HepG2 (cell line): ENCODE measurements around the gene PDE8B. TPM values are rescaled to one million over a fixed set of nuclear protein-coding genes. Genes with fewer than 3 reads are reported as not detected.

ENCODE experiments used
- ATAC-seq: fragments of 200-7000 bp; cut with Tn5 transposase; 3 replicates; pipeline ENCODE4 v1.9.1; 2020; ENCODE audit warnings: mild to moderate bottlenecking, moderate library complexity
- BruUV-seq: library from RNA; stranded (reverse); fragments of 400-500 nt; replicated peaks from 2 replicates; lab custom pipeline; 2021; lab: Mats Ljungman, UMichigan
- CTCF ChIA-PET: fragments of 300-600 bp; formaldehyde crosslinking; extraction: SDS; loops from one replicate; lab custom pipeline; 2021; ENCODE audit warnings: low total read pairs, inconsistent platforms, low intra/inter-chr PET ratio; lab: Yijun Ruan, JAX
- POLR2A ChIA-PET: fragments of 350-600 bp; sonication (Branson Sonifier 250); formaldehyde crosslinking; loops from one replicate; lab custom pipeline; 2020; ENCODE audit warnings: antibody characterized with exemption, inconsistent platforms; lab: Yijun Ruan, JAX
- DNase-seq: peaks from one replicate; pipeline ENCODE4 v3.0.0-alpha.2; 2015; ENCODE audit warnings: low spot score
- FAIRE-seq: peaks from 3 replicates; lab custom pipeline; 2011; peaks lifted over from hg19 to GRCh38; lab: Jason Lieb, UNC
- H2AFZ ChIP-seq: one replicate; pipeline ENCODE4 v1.6.1; 2011; ENCODE audit warnings: low read length, inconsistent platforms
- H3K27ac ChIP-seq: fragments of 300-600 bp; 3 replicates; pipeline ENCODE4 v1.8.0; 2011; ENCODE audit warnings: mixed run types, mild to moderate bottlenecking, mixed read lengths, low read length, inconsistent platforms; ENCODE audit not compliant: insufficient read depth; ENCODE audit errors: extremely low read length
- H3K27me3 ChIP-seq, 2 experiments: fragments of 200-600 bp in 1 of 2; 2 replicates in 1 of 2; 3 replicates in 1 of 2; pipeline versions ENCODE4 v1.6.0 to v1.8.0; 2011; ENCODE audit warnings: low read length in 2 of 2, mild to moderate bottlenecking in 2 of 2, moderate library complexity in 2 of 2, inconsistent platforms in 1 of 2; ENCODE audit not compliant: insufficient read depth in 2 of 2, control insufficient read depth in 1 of 2
- H3K36me3 ChIP-seq, 2 experiments: fragments of 200-600 bp in 1 of 2; replicated peaks in 1 of 2; 2 replicates in 1 of 2; 3 replicates in 1 of 2; pipeline versions ENCODE4 v1.5.1 to v1.8.0; 2011; ENCODE audit warnings: low read length in 2 of 2, inconsistent platforms in 1 of 2; ENCODE audit not compliant: insufficient read depth in 2 of 2, control insufficient read depth in 1 of 2
- H3K4me1 ChIP-seq: 2 replicates; pipeline ENCODE4 v1.5.1; 2012; ENCODE audit warnings: low read length, inconsistent platforms; ENCODE audit not compliant: insufficient read depth
- H3K4me2 ChIP-seq: 2 replicates; pipeline ENCODE4 v1.6.0; 2011; ENCODE audit warnings: low read depth, low read length, inconsistent platforms
- H3K4me3 ChIP-seq, 3 experiments: fragments of 200-600 bp in 1 of 3; sonication (generic), shearing (Covaris generic) in 1 of 3; replicated peaks in 1 of 3; 2 replicates each; pipeline ENCODE4 v1.5.1; 2011 to 2016; ENCODE audit warnings: low read length in 3 of 3, inconsistent platforms in 2 of 3, low read depth in 2 of 3, mild to moderate bottlenecking in 2 of 3, control low read depth in 1 of 3, mixed read lengths in 1 of 3; ENCODE audit not compliant: insufficient read depth in 1 of 3
- H3K79me2 ChIP-seq: one replicate; pipeline ENCODE4 v1.6.1; 2011; ENCODE audit warnings: low read length, inconsistent platforms; ENCODE audit not compliant: insufficient read depth
- H3K9ac ChIP-seq: 2 replicates; pipeline ENCODE4 v1.6.0; 2011; ENCODE audit warnings: mild to moderate bottlenecking, low read depth, low read length, inconsistent platforms; ENCODE audit not compliant: insufficient read depth
- H3K9me3 ChIP-seq: 2 replicates; pipeline ENCODE4 v1.5.1; 2012; ENCODE audit warnings: mild to moderate bottlenecking, low read length
- H4K20me1 ChIP-seq: 2 replicates; pipeline ENCODE4 v1.6.0; 2011; ENCODE audit warnings: inconsistent platforms, mild to moderate bottlenecking, low read length, moderate library complexity; ENCODE audit not compliant: insufficient read depth
- BORCS8-MEF2B ChIP-seq: sonication (generic); formaldehyde crosslinking; IDR thresholded peaks from 2 replicates; pipeline ENCODE4 v1.8.0; 2022; ENCODE audit warnings: mild to moderate bottlenecking, missing genetic modification reagents
- GLI4 ChIP-seq: sonication (generic); formaldehyde crosslinking; IDR thresholded peaks from 2 replicates; pipeline ENCODE4 v1.5.1; 2020; ENCODE audit warnings: missing genetic modification reagents, mild to moderate bottlenecking, moderate library complexity, borderline replicate concordance
- HES4 ChIP-seq: sonication (generic); formaldehyde crosslinking; IDR thresholded peaks from 2 replicates; pipeline ENCODE4 v1.9.0; 2021; ENCODE audit warnings: mild to moderate bottlenecking, missing genetic modification reagents, borderline replicate concordance
- KLF11 ChIP-seq: IDR thresholded peaks from 2 replicates; pipeline ENCODE4 v1.6.1; 2016; ENCODE audit warnings: missing compliant biosample characterization
- NR1H2 ChIP-seq: sonication (generic); formaldehyde crosslinking; IDR thresholded peaks from 2 replicates; pipeline ENCODE4 v1.8.1; 2022; ENCODE audit warnings: low read depth, missing genetic modification reagents, borderline replicate concordance
- SNAPC2 ChIP-seq: sonication (generic); formaldehyde crosslinking; IDR thresholded peaks from 2 replicates; pipeline ENCODE4 v1.8.1; 2022; ENCODE audit warnings: mild to moderate bottlenecking, missing genetic modification reagents
- ZNF567 ChIP-seq: sonication (generic); formaldehyde crosslinking; IDR thresholded peaks from 2 replicates; pipeline ENCODE4 v1.8.1; 2023; ENCODE audit warnings: mild to moderate bottlenecking, missing genetic modification reagents, borderline replicate concordance
- WGBS: methylation state at CpG from one replicate; pipeline ENCODE4 v1.1.6; 2017; ENCODE audit warnings: low lambda C conversion rate; 5-methylcytosine and 5-hydroxymethylcytosine counted together
- in situ Hi-C: cut with HindIII; loops from 2 replicates; pipeline ENCODE4 v1.10.0; 2017; ENCODE audit warnings: low pct_unique_long_range_greater_than_20kb; ENCODE audit not compliant: extremely low pct_ligation_motif_present
- intact Hi-C: fragments of 100-400 bp; cut with micrococcal nuclease; formaldehyde crosslinking; loops from one replicate; pipeline ENCODE4 v1.10.0; 2022; ENCODE audit not compliant: unreplicated experiment
- polyA plus RNA-seq, 8 experiments: library from polyadenylated mRNA; depleted of rRNA in 3 of 8; stranded (reverse) in 7 of 8; unstranded in 1 of 8; fragments of >200 nt; fragmentation: Illumina TruSeq in 4 of 8; extraction: Trizol in 4 of 8; gene quantifications; 2 replicates each; pipeline versions ENCODE4 v1.2.1 to v1.2.3, GENCODE V29; 2011 to 2016; ENCODE audit warnings: low read depth in 4 of 8, missing spikeins in 1 of 8, mixed read lengths in 1 of 8; ENCODE audit not compliant: insufficient read depth in 1 of 8
- total RNA-seq, 5 experiments: library from RNA; depleted of rRNA; stranded (reverse); fragments of >200 nt; fragmentation: Illumina TruSeq; extraction: Trizol; gene quantifications; 2 replicates each; pipeline ENCODE4 v1.2.3, GENCODE V29; 2016; ENCODE audit warnings: low read depth in 1 of 5
- TF ChIP-seq, protein P1 (sequence below): sonication (generic); formaldehyde crosslinking; IDR thresholded peaks from 2 replicates; pipeline ENCODE4 v1.9.0; 2021; ENCODE audit warnings: mild to moderate bottlenecking, missing genetic modification reagents
- TF ChIP-seq, protein P2 (sequence below): sonication (generic); formaldehyde crosslinking; conservative IDR thresholded peaks from 2 replicates; pipeline ENCODE4 v1.8.0; 2022; ENCODE audit warnings: missing genetic modification reagents
- TF ChIP-seq, protein P3 (sequence below): sonication (generic); formaldehyde crosslinking; IDR thresholded peaks from 2 replicates; pipeline ENCODE4 v1.5.1; 2020; ENCODE audit warnings: mild to moderate bottlenecking, missing genetic modification reagents, borderline replicate concordance

The PDE8B gene
- total and polyA plus RNA-seq, 2 of the 13 experiments (the other 11 are each of a cell fraction or from before 2014, with no cell fraction given), result 0.07 TPM; not detected in 1

DNA sequence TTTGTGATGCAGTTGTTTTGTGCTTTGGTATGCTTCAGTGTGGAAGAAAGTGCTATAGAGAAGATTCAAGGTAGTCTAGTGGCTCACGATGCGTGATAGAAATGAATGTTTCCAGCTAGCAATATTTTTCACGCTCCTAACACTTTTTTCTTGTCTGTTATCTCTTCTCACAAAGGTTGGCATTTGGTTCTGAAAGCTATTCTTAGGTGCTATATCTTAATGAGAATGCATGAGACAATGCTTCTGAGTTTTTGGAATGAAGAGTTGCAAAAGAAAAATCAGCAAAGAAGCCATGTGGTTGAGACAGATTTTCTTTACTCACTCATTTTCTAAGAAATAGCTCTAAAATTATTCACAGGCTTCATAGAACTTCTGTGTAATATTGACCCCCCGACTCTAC, 122.6 kb downstream of the PDE8B start (continued):
- TF ChIP-seq, protein P1, sequence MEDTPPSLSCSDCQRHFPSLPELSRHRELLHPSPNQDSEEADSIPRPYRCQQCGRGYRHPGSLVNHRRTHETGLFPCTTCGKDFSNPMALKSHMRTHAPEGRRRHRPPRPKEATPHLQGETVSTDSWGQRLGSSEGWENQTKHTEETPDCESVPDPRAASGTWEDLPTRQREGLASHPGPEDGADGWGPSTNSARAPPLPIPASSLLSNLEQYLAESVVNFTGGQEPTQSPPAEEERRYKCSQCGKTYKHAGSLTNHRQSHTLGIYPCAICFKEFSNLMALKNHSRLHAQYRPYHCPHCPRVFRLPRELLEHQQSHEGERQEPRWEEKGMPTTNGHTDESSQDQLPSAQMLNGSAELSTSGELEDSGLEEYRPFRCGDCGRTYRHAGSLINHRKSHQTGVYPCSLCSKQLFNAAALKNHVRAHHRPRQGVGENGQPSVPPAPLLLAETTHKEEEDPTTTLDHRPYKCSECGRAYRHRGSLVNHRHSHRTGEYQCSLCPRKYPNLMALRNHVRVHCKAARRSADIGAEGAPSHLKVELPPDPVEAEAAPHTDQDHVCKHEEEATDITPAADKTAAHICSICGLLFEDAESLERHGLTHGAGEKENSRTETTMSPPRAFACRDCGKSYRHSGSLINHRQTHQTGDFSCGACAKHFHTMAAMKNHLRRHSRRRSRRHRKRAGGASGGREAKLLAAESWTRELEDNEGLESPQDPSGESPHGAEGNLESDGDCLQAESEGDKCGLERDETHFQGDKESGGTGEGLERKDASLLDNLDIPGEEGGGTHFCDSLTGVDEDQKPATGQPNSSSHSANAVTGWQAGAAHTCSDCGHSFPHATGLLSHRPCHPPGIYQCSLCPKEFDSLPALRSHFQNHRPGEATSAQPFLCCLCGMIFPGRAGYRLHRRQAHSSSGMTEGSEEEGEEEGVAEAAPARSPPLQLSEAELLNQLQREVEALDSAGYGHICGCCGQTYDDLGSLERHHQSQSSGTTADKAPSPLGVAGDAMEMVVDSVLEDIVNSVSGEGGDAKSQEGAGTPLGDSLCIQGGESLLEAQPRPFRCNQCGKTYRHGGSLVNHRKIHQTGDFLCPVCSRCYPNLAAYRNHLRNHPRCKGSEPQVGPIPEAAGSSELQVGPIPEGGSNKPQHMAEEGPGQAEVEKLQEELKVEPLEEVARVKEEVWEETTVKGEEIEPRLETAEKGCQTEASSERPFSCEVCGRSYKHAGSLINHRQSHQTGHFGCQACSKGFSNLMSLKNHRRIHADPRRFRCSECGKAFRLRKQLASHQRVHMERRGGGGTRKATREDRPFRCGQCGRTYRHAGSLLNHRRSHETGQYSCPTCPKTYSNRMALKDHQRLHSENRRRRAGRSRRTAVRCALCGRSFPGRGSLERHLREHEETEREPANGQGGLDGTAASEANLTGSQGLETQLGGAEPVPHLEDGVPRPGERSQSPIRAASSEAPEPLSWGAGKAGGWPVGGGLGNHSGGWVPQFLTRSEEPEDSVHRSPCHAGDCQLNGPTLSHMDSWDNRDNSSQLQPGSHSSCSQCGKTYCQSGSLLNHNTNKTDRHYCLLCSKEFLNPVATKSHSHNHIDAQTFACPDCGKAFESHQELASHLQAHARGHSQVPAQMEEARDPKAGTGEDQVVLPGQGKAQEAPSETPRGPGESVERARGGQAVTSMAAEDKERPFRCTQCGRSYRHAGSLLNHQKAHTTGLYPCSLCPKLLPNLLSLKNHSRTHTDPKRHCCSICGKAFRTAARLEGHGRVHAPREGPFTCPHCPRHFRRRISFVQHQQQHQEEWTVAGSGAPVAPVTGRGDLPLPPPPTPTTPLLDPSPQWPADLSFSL, result no peak
- TF ChIP-seq GLI4 (CRISPR knock-in tag), result no peak

DNA sequence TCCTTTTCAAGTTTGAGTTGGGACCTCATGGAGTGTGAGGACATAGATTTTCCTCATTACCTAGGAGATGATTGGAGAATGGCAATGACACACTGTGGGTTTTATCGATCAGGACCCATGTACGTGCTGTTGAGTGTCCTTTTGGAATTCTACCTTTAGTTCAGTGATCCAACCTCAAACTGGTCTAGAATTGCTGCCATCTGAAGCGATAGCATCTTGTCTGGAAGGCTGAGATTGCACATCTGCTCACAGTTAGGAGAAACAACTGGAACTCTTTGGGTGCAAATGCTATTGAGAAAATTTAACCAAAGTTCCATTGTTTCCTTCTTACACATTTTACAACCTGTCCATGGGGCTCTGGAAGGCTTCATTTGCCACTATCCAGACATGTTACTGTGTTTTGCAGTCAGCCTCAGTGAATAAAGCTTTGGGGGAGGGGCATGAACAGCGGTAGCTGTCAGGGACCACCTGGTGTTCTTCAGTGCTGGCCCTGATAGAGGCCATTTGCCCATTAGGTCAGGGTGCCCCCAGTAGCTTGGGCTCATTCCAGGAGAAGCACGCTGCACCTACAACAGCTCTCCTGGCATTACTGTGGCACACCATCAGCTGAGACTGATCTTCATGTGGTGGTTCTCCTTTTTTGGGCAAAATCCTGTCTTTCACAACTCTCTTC, 123.1 kb downstream of the PDE8B start:
- Histone ChIP-seq H3K27ac (no peak overlapping the region), H3K9ac (no peak overlapping the region), H3K4me3 (no peak overlapping the region), H3K79me2 (no peaks in the 10 kb centered on the region), H4K20me1 (no peaks in the 10 kb centered on the region; the same call in 1 of the 2 replicates), H3K4me1 (no peaks in the 10 kb centered on the region), H2AFZ (no peak overlapping the region), H3K36me3 (no peaks in the 10 kb centered on the region), H3K27me3 (peaks cover 0 to 3% of the 10 kb centered on the region in 2 experiments; a peak in 2 of 5 replicates), H3K9me3 (no peaks in the 10 kb centered on the region), H3K4me2 (no peak overlapping the region)
- WGBS, result 35% methylated on average over 5 of the region's 5 CpGs
- intact Hi-C loops (no loop called here), in situ Hi-C loops (no loop called here)
- no peak for FAIRE-seq
- no TSS peak for BruUV-seq
- no peak for DNase-seq
- no peak for ATAC-seq
- ChIA-PET CTCF (no interaction called here), POLR2A (no interaction called here)
- TF ChIP-seq, protein P2, sequence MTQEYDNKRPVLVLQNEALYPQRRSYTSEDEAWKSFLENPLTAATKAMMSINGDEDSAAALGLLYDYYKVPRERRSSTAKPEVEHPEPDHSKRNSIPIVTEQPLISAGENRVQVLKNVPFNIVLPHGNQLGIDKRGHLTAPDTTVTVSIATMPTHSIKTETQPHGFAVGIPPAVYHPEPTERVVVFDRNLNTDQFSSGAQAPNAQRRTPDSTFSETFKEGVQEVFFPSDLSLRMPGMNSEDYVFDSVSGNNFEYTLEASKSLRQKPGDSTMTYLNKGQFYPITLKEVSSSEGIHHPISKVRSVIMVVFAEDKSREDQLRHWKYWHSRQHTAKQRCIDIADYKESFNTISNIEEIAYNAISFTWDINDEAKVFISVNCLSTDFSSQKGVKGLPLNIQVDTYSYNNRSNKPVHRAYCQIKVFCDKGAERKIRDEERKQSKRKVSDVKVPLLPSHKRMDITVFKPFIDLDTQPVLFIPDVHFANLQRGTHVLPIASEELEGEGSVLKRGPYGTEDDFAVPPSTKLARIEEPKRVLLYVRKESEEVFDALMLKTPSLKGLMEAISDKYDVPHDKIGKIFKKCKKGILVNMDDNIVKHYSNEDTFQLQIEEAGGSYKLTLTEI, result no peak
- no peak for TF ChIP-seq HES4 (CRISPR knock-in tag)
- TF ChIP-seq ZNF567 (CRISPR knock-in tag), result no peak
- no peak for TF ChIP-seq BORCS8-MEF2B (CRISPR knock-in tag)
- no peak for TF ChIP-seq KLF11 (CRISPR knock-in tag)
- TF ChIP-seq SNAPC2 (CRISPR knock-in tag), result no peak
- TF ChIP-seq, protein P3, sequence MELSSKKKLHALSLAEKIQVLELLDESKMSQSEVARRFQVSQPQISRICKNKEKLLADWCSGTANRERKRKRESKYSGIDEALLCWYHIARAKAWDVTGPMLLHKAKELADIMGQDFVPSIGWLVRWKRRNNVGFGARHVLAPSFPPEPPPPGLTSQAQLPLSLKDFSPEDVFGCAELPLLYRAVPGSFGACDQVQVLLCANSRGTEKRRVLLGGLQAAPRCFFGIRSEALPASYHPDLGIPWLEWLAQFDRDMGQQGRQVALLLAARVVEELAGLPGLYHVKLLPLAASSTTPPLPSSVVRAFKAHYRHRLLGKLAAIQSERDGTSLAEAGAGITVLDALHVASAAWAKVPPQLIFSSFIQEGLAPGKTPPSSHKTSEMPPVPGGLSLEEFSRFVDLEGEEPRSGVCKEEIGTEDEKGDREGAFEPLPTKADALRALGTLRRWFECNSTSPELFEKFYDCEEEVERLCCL, result no peak
- no peak for TF ChIP-seq NR1H2 (CRISPR knock-in tag)
